ENCODE measurements around the gene VPS45. TPM values are rescaled to one million over a fixed set of nuclear protein-coding genes. Genes with fewer than 3 reads are reported as not detected.

The VPS45 gene
- total and polyA plus RNA-seq, 12 donors = 26.6 to 73.6 (median 49.8) TPM

GRCh38 chr1:150186789-150187559 is 119.4 kb downstream of the VPS45 start:
- intact Hi-C loops (cut with DNase I) = loop anchor here in 4 of 10 donors (5.0 kb wide), 2 partner anchors 115 to 225 kb away; no protein-coding TSS in a partner anchor
- Histone ChIP-seq H3K27me3 (no peaks in the 10 kb centered on the region), H3K36me3 (no peaks in the 10 kb centered on the region), H3K27ac (peak overlapping the region in 7 of 10 donors; percentile 3 to 79 (median 52)), H3K9me3 (peaks cover 0 to 6% (median 0%) of the 10 kb centered on the region in 11 donors), H3K4me3 (peak overlapping the region in 1 of 10 donors; percentile 6), H3K4me1 (peaks cover 0 to 28% (median 7%) of the 10 kb centered on the region in 9 donors)
- WGBS, 2 donors = 34 to 47% methylated on average over 10 of the region's 10 CpGs
- TF ChIP-seq CTCF (IDR thresholded peaks at IDR 0.05) = peak; percentile 26 to 74 (median 63)
- peak; percentile 50 to 81 (median 68) for ATAC-seq
- DNase-seq = peak in 1 of 2 donors; percentile 14

DNA sequence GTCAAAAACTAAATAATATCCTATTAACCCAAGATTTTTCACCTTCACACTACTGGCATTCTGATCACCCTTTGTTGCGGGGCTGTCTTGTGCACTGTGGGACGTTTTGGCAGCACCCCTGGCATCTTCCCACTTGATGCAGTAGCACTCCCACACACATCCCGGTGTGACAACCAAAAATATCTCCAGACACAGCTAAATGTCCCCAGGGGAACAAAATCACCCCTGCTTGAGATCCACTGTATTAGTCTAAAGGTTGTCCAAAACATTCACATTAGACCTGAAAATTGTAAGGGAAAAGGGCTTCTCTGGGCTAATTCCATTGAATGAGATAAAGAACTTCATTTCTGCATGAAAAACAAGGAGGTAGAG is 120.0 kb downstream of the VPS45 start:
- TF ChIP-seq CTCF (IDR thresholded peaks at IDR 0.05) = peak in 4 of 9 donors; percentile 5 to 34 (median 17)
- H3K27me3 ChIP-seq = no peaks in the 10 kb centered on the region
- WGBS, 2 donors = 4 to 6% methylated on average over 3 of the region's 3 CpGs
- H3K27ac ChIP-seq = peak overlapping the region in 7 of 10 donors; percentile 3 to 79 (median 52)
- peaks cover 0 to 28% (median 11%) of the 10 kb centered on the region in 9 donors for H3K4me1 ChIP-seq
- no peaks in the 10 kb centered on the region for H3K36me3 ChIP-seq
- no peak overlapping the region for H3K4me3 ChIP-seq
- H3K9me3 ChIP-seq = peaks cover 0 to 6% (median 0%) of the 10 kb centered on the region in 11 donors
- intact Hi-C loops (cut with DNase I) = loop anchor here in 4 of 10 donors (5.0 kb wide), 2 partner anchors 115 to 225 kb away; no protein-coding TSS in a partner anchor
- ATAC-seq (peak in 6 of 8 donors; percentile 23 to 50 (median 42)), DNase-seq (no peak)

GRCh38 chr1:150192012-150192411 is 124.4 kb downstream of the VPS45 start:
- peak overlapping the region; percentile 26 to 88 (median 73) for H3K27ac ChIP-seq
- 23 to 32% methylated on average over 2 of the region's 2 CpGs for WGBS, 2 donors
- TF ChIP-seq CTCF (IDR thresholded peaks at IDR 0.05) = no peak
- no peak for DNase-seq
- H3K4me3 ChIP-seq = no peak overlapping the region
- H3K9me3 ChIP-seq = peaks cover 0 to 6% (median 0%) of the 10 kb centered on the region in 11 donors
- intact Hi-C loops (cut with DNase I) = no loop called here
- peak; percentile 60 to 93 (median 86) for ATAC-seq
- H3K27me3 ChIP-seq = no peaks in the 10 kb centered on the region
- H3K36me3 ChIP-seq = no peaks in the 10 kb centered on the region
- H3K4me1 ChIP-seq = peaks cover 0 to 19% (median 9%) of the 10 kb centered on the region in 9 donors

DNA sequence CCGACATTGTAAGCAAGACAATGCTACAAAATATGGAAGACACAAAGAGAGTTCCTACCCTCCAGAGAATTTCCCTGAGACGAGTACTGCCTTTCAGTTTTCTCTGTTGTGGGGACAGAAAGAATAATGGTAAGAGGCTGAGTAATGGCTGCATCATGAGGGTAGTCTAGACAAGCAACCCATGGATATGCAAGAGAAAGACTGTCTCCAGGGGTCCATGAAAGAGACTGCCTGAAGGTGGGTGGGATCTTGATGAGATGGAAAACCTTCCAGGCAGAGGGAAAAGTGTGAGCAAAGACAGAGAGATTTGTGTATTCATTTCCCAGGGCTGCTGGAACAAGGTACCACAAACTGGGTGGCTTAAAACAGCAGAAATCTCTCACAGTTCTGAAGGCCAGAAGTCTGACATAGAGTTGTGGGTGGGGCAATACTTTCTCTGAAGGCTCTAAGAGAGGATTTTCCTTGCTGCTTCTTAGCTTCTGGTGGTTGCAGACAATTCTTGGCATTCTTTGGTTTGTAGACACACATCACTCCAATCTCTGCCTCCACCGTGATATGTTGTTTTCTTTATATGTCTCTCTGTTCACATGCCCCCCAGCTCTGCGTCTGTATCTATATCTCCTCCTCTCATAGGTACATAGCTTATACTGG is 126.9 kb downstream of the VPS45 start:
- TF ChIP-seq CTCF (IDR thresholded peaks at IDR 0.05) = no peak
- DNase-seq = no peak
- Histone ChIP-seq H3K4me3 (no peak overlapping the region), H3K36me3 (no peaks in the 10 kb centered on the region), H3K9me3 (peaks cover 0 to 6% (median 0%) of the 10 kb centered on the region in 11 donors), H3K27me3 (no peaks in the 10 kb centered on the region), H3K27ac (no peak overlapping the region), H3K4me1 (peaks cover 0 to 11% (median 0%) of the 10 kb centered on the region in 9 donors)
- 86 to 87% methylated on average over 4 of the region's 4 CpGs for WGBS, 2 donors
- intact Hi-C loops (cut with DNase I) = no loop called here
- ATAC-seq = no peak

All from heart right ventricle (tissue), 16 donors.